Hematopoietic multipotent progenitor cell treated with erythropoietin and hydrocortisone succinate and interleukin-3 and kit ligand, for 8 days (in vitro differentiated cells): ENCODE measurements around the gene USP10.
A peak's percentile ranks its signal among the peaks of the same experiment; 100 is the strongest.
"Not testable (repeated sequence)": the region's sequence is repeated elsewhere in the genome, so short reads cannot be mapped to it uniquely, and the experiment has no call there.

Source experiments
- DNase-seq: peaks from one replicate; pipeline ENCODE4 v3.0.0-alpha.2; 2015

Gene USP10

GRCh38 chr16:84729716-84730320 lies 30.0 kb downstream of the USP10 start:
- DNase-seq, result no peak

DNA sequence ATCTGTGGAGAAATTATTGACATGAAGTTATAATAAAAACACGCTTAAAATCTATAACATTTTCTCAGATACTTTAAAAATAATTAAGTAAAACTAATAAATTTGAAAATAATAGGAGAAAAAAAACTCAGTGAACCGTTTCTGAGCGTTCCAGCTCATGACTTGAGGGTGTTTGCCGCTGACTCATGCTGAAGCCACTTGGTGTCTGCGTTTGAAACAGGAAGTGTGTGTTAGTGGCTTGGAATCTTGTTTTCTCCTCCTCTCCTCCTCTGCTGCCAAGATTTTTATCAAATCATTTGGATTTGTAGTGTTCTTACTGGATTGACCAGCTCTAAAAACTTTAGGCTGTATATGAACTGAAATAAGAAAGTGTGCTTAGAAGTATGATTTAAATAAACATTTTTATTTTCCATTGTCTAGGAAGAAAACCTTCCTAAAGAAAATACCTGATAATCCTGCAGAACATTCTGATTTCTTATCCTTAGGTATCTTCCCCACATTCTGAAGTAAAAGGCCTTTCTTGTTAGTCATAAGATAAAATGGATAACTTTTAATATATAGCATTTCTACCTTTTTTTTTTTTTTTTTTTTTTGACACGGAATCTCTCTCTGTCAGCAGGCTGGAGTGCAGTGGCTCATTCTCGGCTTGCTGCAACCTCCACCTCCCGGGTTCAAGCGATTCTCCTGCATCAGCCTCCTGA lies 30.8 kb downstream of the USP10 start:
- peak; percentile 75 for DNase-seq

GRCh38 chr16:84732332-84732673 lies 32.5 kb downstream of the USP10 start:
- DNase-seq, result not testable (repeated sequence)

DNA sequence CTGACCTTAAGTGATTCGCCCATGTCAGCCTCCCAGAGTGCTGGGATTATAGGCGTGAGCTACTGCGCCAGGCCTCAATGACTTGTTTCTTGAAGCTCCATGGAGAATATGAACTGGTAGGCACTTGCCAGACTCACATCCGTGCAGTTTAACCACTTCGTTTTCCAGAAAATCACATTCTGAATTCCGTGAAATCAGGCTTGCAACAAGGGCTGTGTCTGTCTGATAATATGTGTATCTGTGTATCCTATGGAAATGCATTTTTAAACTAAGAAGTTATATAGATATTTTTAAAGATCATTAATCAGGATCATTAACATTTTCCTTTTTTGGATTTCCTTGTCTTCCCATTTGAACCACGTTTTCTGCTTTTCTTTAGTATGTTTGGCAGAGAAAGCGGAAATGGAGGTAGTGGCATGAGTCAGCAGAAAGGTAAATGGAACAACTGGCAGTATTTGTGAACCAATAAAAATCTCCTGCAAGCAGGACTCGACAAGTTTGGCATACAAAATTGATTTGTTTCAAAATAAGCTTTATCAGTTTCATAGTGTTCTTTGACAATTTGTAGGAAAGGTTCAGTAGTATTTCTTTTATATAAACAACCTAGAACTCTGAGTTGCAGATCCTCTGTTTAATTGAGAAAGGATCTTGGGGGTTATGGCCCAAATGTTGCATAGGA lies 33.0 kb downstream of the USP10 start:
- DNase-seq, result peak; percentile 89

DNA sequence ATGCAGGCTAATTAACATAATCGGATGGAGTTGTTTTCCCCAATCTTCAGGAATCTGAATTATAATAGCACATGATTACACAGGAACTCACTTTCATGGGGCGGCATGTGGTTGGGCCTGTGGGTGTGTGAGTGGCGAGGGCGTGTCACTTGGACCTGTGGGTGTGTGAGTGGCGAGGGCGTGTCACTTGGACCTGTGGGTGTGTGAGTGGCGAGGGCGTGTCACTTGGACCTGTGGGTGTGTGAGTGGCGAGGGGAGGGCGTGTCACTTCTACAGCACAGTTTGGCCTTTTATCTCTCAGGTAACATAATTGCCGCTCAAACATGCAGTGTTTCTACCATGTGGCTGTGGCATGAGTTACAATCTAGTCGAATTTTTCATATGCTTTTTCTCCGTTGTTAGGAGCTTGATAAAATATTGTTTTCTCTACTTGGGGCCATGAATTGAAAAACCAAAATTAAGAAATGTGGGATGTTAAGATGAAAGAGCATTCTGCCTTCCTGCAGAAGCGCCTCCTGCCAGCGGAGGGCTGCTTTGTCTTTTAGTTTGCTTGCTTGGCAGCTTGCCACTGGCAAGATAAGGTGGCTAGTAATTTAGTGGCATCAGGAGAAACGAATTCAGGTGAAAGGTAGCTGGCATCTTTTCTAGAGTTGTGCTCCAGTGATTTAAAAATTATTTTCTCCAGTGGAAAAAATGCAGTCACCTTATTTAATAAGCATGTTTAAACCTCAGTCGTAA lies 36.2 kb downstream of the USP10 start:
- DNase-seq, result peak; percentile 77

DNA sequence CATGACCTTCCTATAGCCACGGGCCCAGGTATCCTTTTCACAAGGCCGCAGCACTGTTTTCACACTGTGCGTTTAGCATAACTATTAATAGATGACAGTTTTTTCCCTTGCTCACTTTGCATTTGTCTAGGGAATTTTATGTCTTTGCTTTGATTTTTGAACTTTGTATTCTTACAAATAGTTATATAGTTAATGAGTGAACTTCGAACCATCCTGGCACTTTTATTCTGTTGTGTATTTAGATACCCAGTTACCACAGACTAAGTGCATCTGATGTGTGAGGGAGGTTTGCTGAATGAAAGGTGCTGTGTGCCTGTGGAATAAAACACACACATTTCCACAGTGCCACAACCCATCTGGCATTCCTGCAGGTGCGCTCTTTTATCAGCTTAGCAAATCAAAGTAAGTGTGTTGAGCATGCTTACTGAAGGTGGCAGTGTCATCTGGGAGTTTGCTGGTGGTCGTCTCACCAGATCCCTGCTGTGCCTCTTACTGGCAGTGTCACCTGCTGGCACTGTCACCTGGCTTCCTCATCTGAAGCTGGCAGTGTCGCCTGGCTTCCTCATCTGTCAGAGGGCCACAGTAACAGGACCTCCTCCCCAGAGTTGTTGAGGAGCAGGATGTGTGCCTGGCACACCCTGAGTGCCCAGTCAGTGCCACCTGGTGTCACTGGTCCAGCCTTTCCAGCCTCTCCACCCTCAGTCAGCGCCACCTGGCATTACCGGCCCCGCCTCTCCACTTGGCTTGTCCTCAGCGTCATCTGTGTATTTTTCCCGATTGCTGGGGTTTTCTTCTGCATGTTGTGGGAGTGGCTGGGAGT lies 37.6 kb downstream of the USP10 start:
- no peak for DNase-seq

DNA sequence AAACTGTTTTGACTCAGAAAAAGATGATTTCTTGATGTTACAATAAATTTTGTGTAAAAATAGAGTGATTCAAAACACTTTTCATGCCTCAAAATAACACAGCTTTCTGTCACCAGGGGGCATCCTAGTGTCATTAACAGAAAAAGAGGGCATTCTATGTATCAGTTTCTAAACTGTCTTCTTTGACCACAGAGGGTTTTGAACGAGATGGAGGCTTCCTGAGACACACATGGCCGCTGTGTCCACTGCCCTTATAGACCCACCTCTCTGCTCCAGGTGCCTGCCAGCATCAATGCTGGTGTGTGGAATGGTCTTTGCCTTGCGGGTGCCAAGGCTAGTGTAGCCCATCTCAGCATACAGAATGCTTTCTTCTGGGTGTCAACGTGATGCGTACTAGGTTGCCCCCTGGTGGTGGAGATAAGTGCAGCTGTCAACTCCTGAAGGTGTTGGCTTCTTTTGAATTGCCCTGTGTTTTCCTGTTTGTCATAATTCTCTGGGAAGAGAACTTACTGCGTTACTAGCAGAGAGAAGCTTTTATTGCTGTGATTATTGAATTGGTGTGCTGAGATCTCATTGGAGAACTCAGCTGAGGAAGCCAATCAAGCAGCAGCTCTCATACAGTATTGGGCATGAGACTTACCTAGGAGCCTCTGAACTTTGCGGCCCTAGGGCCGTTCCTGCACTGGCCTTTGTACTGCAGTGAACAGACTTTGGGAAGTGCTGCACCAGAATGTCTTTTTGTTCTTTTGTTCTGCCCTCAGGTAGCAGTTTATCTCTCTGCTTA lies 38.6 kb downstream of the USP10 start:
- DNase-seq, result peak; percentile 88

DNA sequence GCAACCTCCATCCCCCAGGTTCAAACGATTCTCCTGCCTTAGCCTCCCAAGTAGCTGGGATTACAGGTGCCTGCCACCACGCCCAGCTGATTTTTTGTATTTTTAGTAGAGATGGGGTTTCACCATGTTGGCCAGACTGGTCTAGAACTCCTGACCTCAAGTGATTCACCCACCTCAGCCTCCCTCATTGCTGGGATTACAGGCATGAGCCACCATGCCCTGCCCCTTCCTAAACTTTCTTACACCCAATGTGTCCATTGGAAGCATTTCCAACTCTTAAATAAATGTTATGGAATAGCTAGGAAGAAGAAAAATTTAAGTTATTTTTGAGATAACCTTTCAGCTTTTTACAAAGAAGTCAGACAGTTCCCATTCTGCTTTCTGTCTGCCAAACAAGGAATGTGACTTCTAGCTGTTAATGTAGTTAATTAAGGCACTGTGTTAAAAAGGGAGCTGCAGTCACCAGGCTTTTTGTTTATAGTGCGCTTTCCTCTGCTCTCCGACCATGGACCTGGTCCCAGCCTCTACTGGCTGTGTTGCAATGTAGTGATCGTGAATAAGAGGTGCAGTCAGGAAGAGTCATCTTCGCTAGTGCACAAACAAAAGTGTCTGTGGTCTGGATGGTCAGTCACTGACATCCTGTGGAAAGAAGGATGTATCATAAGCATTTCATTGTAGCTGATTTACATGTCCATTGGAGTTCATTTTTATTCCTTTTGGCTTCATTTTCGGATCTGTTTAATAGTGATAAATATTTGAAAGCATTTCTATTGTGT lies 39.7 kb downstream of the USP10 start:
- DNase-seq, result no peak

- no peak for DNase-seq
These were observed 40.9 kb downstream of the USP10 start for GRCh38 chr16:84740596-84741116.

- DNase-seq, result no peak
These were observed 41.6 kb downstream of the USP10 start for GRCh38 chr16:84741340-84741830.

GRCh38 chr16:84742641-84743092 lies 42.9 kb downstream of the USP10 start:
- no peak for DNase-seq

DNA sequence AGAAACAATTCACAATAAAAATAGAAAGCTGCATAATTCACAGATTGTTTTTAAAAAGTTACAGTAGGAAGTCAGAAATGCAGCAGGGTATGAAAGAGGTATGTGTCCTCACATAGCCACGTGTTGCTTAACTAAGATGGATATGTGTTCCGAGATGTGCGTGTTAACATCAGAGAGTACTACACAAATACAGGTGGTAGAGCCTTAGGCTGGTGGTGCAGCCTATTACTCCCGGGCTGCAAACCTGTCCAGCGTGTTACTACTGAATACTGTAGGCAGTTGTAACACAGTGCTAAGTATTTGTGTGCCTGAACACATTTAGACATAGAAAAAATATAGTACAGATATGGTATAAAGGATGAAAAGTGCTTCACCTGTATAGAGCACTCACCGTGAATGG lies 46.4 kb downstream of the USP10 start:
- no peak for DNase-seq

DNA sequence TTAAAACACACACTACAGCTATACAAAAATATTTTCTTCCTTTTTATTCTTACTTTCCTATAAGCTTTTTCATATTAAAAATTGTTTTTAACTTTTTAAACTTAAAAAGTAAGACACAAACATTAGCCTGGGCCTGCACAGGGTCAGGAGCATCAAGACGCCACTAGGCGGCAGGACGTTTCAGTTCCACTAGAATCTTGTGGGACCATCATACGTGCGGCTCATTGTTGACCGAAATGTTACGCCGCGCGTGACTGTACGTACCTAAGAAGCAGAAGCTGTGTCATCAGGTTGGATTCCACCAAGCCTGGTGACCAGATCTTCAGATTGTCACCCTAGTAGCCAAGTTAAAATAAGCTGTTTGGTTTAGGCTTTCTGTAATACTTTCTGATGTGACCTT lies 47.1 kb downstream of the USP10 start:
- no peak for DNase-seq

GRCh38 chr16:84748247-84748646 lies 48.4 kb downstream of the USP10 start:
- not testable (repeated sequence) for DNase-seq

DNA sequence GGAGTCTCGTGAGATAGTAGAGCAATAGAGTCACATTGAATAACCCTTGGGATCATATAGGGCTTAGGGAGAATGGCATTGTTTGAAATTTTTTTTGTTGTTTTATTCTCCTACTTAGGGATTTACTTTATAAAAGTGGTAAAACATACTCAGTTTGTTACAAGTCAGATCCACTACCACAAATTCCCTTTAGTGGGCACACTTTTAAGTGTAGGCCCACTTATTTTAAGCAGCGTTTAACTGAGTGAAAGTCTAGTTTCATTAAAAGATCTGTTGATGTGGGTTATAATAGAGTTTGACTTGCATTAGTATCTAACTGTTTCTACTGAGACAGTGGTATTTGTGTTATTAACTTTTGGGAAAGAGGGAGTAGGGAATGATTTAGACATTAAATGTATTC lies 49.3 kb downstream of the USP10 start:
- DNase-seq, result no peak

DNA sequence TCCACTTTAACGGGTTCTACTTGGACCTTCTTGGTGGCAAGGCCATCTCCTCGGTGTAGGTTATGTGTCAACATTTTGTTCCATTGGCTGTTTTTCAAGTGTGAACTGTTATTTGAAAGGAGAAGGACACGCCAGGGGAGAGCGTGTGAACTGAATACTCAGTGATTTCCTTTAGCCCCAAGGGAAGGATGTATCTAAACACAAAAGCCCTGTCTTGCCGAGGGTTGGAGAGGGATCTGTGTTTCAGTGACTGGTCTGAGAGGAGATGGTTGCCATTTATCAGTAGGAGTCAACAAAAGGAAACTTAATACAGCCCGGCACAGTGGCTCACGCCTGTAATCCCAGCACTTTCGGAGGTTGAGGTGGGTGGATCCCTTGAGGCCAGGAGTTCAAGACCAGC lies 50.0 kb downstream of the USP10 start:
- DNase-seq, result no peak

DNA sequence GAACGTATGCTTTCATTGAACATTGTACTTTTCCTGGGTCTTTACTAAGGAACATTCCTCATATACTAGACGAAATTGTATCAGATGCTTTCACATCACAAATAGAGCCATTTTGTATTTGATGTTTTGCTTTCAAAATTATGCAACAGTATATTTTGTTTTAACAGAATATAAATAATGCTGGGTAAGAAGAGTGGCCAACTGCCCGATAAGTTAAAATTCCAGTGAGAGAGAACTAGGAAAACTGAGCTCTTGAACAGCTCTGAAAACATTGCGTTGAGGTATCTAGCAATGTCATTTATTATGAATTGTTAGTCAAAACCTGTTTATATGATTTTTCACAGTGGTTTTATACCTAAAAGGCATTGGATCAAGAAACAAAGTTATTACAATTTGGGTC lies 50.8 kb downstream of the USP10 start:
- no peak for DNase-seq

DNA sequence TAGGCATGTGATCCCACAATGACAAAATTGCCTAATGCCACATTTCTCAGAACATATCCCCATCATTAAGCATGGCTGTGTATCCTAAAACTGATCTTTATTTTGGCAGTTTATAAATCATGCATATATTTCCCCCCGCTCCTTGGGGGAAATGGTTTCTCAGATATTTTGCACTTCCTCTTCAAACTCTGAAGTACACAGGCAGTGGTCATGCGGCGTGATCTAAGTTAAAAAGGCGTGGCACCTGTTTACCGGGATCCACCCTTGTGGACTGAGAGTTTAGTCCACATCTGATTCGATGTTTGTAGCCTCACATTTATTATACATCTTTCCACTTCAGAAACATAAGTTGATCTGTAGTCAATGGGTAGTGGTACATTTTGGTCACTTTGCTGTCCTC lies 51.4 kb downstream of the USP10 start:
- DNase-seq, result peak; percentile 37

DNA sequence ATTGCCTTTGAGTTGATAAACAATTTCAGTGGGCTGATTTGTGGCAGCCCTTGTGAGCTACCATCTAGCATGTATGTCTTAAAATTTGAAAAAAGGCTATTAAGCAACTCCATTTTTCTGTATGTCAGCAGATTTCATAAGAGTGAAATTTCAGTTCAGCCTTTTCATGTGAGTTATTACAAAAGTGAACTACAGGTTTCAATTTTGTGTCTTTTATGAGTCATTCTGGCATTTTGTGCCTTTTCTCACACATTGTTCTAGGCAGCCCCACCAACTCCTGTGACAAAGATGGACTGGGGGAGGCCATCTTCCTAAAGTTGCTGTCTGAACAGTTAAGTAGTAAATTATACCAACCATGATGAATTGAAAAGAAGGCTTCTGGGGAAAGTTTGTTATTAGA lies 52.1 kb downstream of the USP10 start:
- no peak for DNase-seq

DNA sequence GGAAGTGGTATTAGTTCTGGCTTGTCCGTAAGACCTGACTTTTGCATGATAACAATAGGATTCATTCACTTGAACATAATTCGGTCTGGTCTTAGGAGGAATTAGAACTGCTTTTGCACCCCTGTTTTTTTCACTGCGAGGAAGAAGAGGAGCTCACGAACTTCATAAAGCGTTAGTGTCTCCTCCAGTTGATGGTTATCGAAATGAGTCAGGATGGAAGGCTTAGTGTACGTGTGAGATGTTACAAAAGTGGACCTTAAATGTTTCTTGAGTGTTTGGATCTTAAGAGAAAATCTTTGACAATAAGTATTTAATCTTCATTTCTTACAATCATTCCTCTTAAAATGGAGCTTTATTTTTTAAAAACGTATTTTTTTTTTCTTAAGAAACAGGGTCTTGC lies 52.8 kb downstream of the USP10 start:
- no peak for DNase-seq
